Cerebellar nuclear complex (tissue), 1 donor: ENCODE data around the gene SELENOF.
"Not testable (repeated sequence)": the region's sequence is repeated elsewhere in the genome, so short reads cannot be mapped to it uniquely, and the experiment has no call there.

Source experiments
- DNase-seq, 2 experiments: peaks; one replicate each; lab custom pipeline; 2025; lab: John Stamatoyannopoulos, UW

The SELENOF gene

DNA sequence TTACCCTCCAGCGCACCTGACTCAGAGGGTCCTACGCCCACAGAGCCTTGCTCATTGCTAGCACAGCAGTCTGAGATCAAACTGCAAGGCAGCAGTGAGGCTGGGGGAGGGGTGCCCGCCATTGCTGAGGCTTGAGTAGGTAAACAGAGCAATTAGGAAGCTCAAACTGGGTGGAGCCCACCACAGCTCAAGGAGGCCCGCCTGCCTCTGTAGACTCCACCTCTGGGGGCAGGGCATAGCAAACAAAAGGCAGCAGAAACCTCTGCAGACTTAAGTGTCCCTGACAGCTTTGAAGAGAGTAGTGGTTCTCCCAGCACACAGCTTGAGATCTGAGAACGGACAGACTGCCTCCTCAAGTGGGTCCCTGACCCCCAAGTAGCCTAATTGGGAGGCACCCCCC is 99.8 kb downstream of the SELENOF start:
- not testable (repeated sequence) for DNase-seq
